GM19467 (cell line): ENCODE results near the gene TFB2M.

Experiments used
- ATAC-seq: cut with Tn5 transposase; IDR thresholded peaks from one replicate; pipeline ENCODE4 v1.9.1; 2021; ENCODE audit warnings: mild to moderate bottlenecking, moderate library complexity; ENCODE audit not compliant: unreplicated experiment

The TFB2M gene

GRCh38 chr1:246558041-246558440 is 8.0 kb downstream of the TFB2M start:
- ATAC-seq: no peak

GRCh38 chr1:246554201-246554600 is 11.9 kb downstream of the TFB2M start:
- no peak for ATAC-seq

GRCh38 chr1:246552110-246552509 is 14.0 kb downstream of the TFB2M start:
- no peak for ATAC-seq

GRCh38 chr1:246550402-246550801 is 15.7 kb downstream of the TFB2M start:
- no peak for ATAC-seq

- no peak for ATAC-seq
These were observed 16.4 kb downstream of the TFB2M start for GRCh38 chr1:246549665-246550064.

GRCh38 chr1:246544001-246544400 is 22.1 kb downstream of the TFB2M start:
- no peak for ATAC-seq

- ATAC-seq: no peak
These were observed 25.1 kb downstream of the TFB2M start for GRCh38 chr1:246540738-246541491.

GRCh38 chr1:246537887-246538286 is 28.2 kb downstream of the TFB2M start:
- no peak for ATAC-seq

- ATAC-seq: no peak
These were observed 28.6 kb downstream of the TFB2M start for GRCh38 chr1:246537441-246537840.

- ATAC-seq: no peak
These were observed 31.9 kb downstream of the TFB2M start for GRCh38 chr1:246534114-246534513.

GRCh38 chr1:246533371-246533905 is 32.6 kb downstream of the TFB2M start:
- no peak for ATAC-seq

- no peak for ATAC-seq
These were observed 33.5 kb downstream of the TFB2M start for GRCh38 chr1:246532519-246532918.

GRCh38 chr1:246530482-246530881 is 35.6 kb downstream of the TFB2M start:
- no peak for ATAC-seq

GRCh38 chr1:246528933-246529731 is 36.9 kb downstream of the TFB2M start:
- ATAC-seq: no peak

- peak; percentile 56 for ATAC-seq
These were observed 38.5 kb downstream of the TFB2M start for GRCh38 chr1:246527402-246528088.

- no peak for ATAC-seq
These were observed 39.1 kb downstream of the TFB2M start for GRCh38 chr1:246526915-246527314.

- ATAC-seq: no peak
These were observed 39.7 kb downstream of the TFB2M start for GRCh38 chr1:246526380-246526779.

- no peak for ATAC-seq
These were observed 46.5 kb downstream of the TFB2M start for GRCh38 chr1:246519514-246519913.

GRCh38 chr1:246518456-246519205 is 47.4 kb downstream of the TFB2M start:
- ATAC-seq: no peak

GRCh38 chr1:246517391-246517790 is 48.7 kb downstream of the TFB2M start:
- no peak for ATAC-seq

- no peak for ATAC-seq
These were observed 49.9 kb downstream of the TFB2M start for GRCh38 chr1:246516126-246516525.
